Activated naive CD4-positive, alpha-beta T cell treated with anti-CD3 and anti-CD28 coated beads for 36 hours (primary cell): ENCODE measurements around the gene HRCT1. TPM values are rescaled to one million over a fixed set of nuclear protein-coding genes. Genes with fewer than 3 reads are reported as not detected.

Experiments used
- CTCF ChIA-PET: fragments of 350-600 bp; sonication (Branson Sonifier 250); formaldehyde crosslinking; loops from one replicate; lab custom pipeline; 2021; ENCODE audit warnings: antibody characterized with exemption; lab: Charles Lee
- DNase-seq: peaks from one replicate; pipeline ENCODE4 v3.0.0-alpha.2; 2020
- H3K27ac Mint-ChIP-seq: one replicate; pipeline ENCODE4 v1.8.0; 2021; ENCODE audit warnings: mild to moderate bottlenecking, mixed read lengths
- H3K27me3 Mint-ChIP-seq: one replicate; pipeline ENCODE4 v1.8.0; 2021; ENCODE audit warnings: low read depth, mixed read lengths
- H3K36me3 Mint-ChIP-seq: one replicate; pipeline ENCODE4 v1.8.0; 2021; ENCODE audit warnings: low read depth, mixed read lengths
- H3K4me1 Mint-ChIP-seq: one replicate; pipeline ENCODE4 v1.8.0; 2021; ENCODE audit warnings: low read depth, mixed read lengths
- H3K4me3 Mint-ChIP-seq: one replicate; pipeline ENCODE4 v1.8.0; 2021; ENCODE audit warnings: mild to moderate bottlenecking, moderate library complexity, mixed read lengths
- H3K9me3 Mint-ChIP-seq: one replicate; pipeline ENCODE4 v1.8.0; 2021; ENCODE audit warnings: mixed read lengths
- intact Hi-C: fragments of 100-400 bp; cut with micrococcal nuclease; formaldehyde crosslinking; loops from one replicate; pipeline ENCODE4 v1.15.1; 2023
- total RNA-seq, 2 experiments: library from RNA; stranded (reverse); gene quantifications; one replicate each; pipeline ENCODE4 v1.2.3, GENCODE V29; 2021

HRCT1 gene
- total RNA-seq = not detected

- DNase-seq = no peak
- intact Hi-C loops = no loop called here
- H3K9me3 Mint-ChIP-seq = no peaks in the 10 kb centered on the region
- no peak within 1 kb of the TSS for H3K4me3 Mint-ChIP-seq
- no peaks in the 10 kb centered on the region for H3K27me3 Mint-ChIP-seq
- H3K36me3 Mint-ChIP-seq = no peaks in the 10 kb centered on the region
- H3K27ac Mint-ChIP-seq = no peak within 1 kb of the TSS
- CTCF ChIA-PET = interaction anchor here (1.1 to 6.2 kb wide), 4 partner anchors 10 to 117 kb away, joined by 3 to 167 read pairs (median 17); no protein-coding TSS in a partner anchor
- peaks cover 53% of the 10 kb centered on the region for H3K4me1 Mint-ChIP-seq
These were observed at the start of gene HRCT1 for GRCh38 chr9:35905912-35906679. HRCT1 (plus strand) TSS chr9:35906202; CDS start chr9:35906288, 86 bp downstream.

- CTCF ChIA-PET = interaction anchor here (0.9 to 2.5 kb wide), 3 partner anchors 9 to 66 kb away, joined by 4 to 14 read pairs (median 8); no protein-coding TSS in a partner anchor
- DNase-seq = no peak
- H3K27ac Mint-ChIP-seq = no peak overlapping the region
- peaks cover under 1% of the 10 kb centered on the region for H3K27me3 Mint-ChIP-seq
- H3K4me3 Mint-ChIP-seq = no peak overlapping the region
- H3K36me3 Mint-ChIP-seq = no peaks in the 10 kb centered on the region
- intact Hi-C loops = no loop called here
- no peaks in the 10 kb centered on the region for H3K4me1 Mint-ChIP-seq
- no peaks in the 10 kb centered on the region for H3K9me3 Mint-ChIP-seq
These were observed 49.8 kb upstream of the HRCT1 start for GRCh38 chr9:35856206-35856605.

- no peaks in the 10 kb centered on the region for H3K9me3 Mint-ChIP-seq
- peaks cover 2% of the 10 kb centered on the region for H3K27me3 Mint-ChIP-seq
- CTCF ChIA-PET = interaction anchor here (0.5 to 2.5 kb wide), 6 partner anchors 9 to 70 kb away, joined by 3 to 14 read pairs (median 4); no protein-coding TSS in a partner anchor
- H3K36me3 Mint-ChIP-seq = no peaks in the 10 kb centered on the region
- no peak overlapping the region for H3K4me3 Mint-ChIP-seq
- DNase-seq = no peak
- intact Hi-C loops = no loop called here
- H3K4me1 Mint-ChIP-seq = no peaks in the 10 kb centered on the region
- H3K27ac Mint-ChIP-seq = no peak overlapping the region
These were observed 49.1 kb upstream of the HRCT1 start for GRCh38 chr9:35856882-35857281.

- Mint-ChIP-seq H3K27ac (no peak overlapping the region), H3K36me3 (no peaks in the 10 kb centered on the region), H3K9me3 (no peaks in the 10 kb centered on the region), H3K27me3 (peaks cover 9% of the 10 kb centered on the region), H3K4me3 (no peak overlapping the region), H3K4me1 (no peaks in the 10 kb centered on the region)
- no peak for DNase-seq
- intact Hi-C loops = no loop called here
- CTCF ChIA-PET = interaction anchor here (0.9 to 4.6 kb wide), 3 partner anchors 20 to 32 kb away, joined by 4 to 14 read pairs (median 5); no protein-coding TSS in a partner anchor
These were observed 47.5 kb upstream of the HRCT1 start for GRCh38 chr9:35858458-35858857.

GRCh38 chr9:35859310-35859989, 46.6 kb upstream of the HRCT1 start:
- CTCF ChIA-PET = interaction anchor here (4.6 kb wide), 1 partner anchor 33 kb away, joined by 14 read pairs; no protein-coding TSS in a partner anchor
- peaks cover 9% of the 10 kb centered on the region for H3K27me3 Mint-ChIP-seq
- H3K27ac Mint-ChIP-seq = no peak overlapping the region
- H3K4me1 Mint-ChIP-seq = no peaks in the 10 kb centered on the region
- DNase-seq = peak; percentile 35
- H3K4me3 Mint-ChIP-seq = no peak overlapping the region
- no peaks in the 10 kb centered on the region for H3K9me3 Mint-ChIP-seq
- H3K36me3 Mint-ChIP-seq = no peaks in the 10 kb centered on the region
- intact Hi-C loops = no loop called here

GRCh38 chr9:35859990-35860339, 46.0 kb upstream of the HRCT1 start:
- Mint-ChIP-seq H3K36me3 (no peaks in the 10 kb centered on the region), H3K27ac (no peak overlapping the region), H3K27me3 (peaks cover 9% of the 10 kb centered on the region), H3K9me3 (no peaks in the 10 kb centered on the region), H3K4me1 (no peaks in the 10 kb centered on the region), H3K4me3 (no peak overlapping the region)
- intact Hi-C loops = no loop called here
- CTCF ChIA-PET = interaction anchor here (4.6 kb wide), 1 partner anchor 34 kb away, joined by 14 read pairs; no protein-coding TSS in a partner anchor
- DNase-seq = no peak

GRCh38 chr9:35861161-35861897, 44.7 kb upstream of the HRCT1 start:
- CTCF ChIA-PET = interaction anchor here (0.7 to 4.6 kb wide), 3 partner anchors 21 to 71 kb away, joined by 3 to 14 read pairs (median 4); no protein-coding TSS in a partner anchor
- H3K4me3 Mint-ChIP-seq = no peak overlapping the region
- no peak for DNase-seq
- H3K9me3 Mint-ChIP-seq = no peaks in the 10 kb centered on the region
- H3K27ac Mint-ChIP-seq = no peak overlapping the region
- intact Hi-C loops = no loop called here
- H3K27me3 Mint-ChIP-seq = peaks cover 9% of the 10 kb centered on the region
- no peaks in the 10 kb centered on the region for H3K36me3 Mint-ChIP-seq
- no peaks in the 10 kb centered on the region for H3K4me1 Mint-ChIP-seq

GRCh38 chr9:35862328-35862727, 43.7 kb upstream of the HRCT1 start:
- no peaks in the 10 kb centered on the region for H3K4me1 Mint-ChIP-seq
- H3K27ac Mint-ChIP-seq = no peak overlapping the region
- intact Hi-C loops = no loop called here
- H3K4me3 Mint-ChIP-seq = no peak overlapping the region
- H3K36me3 Mint-ChIP-seq = no peaks in the 10 kb centered on the region
- no peak for DNase-seq
- H3K27me3 Mint-ChIP-seq = peaks cover 9% of the 10 kb centered on the region
- CTCF ChIA-PET = interaction anchor here (0.7 to 4.6 kb wide), 3 partner anchors 20 to 36 kb away, joined by 3 to 14 read pairs (median 4); no protein-coding TSS in a partner anchor
- H3K9me3 Mint-ChIP-seq = no peaks in the 10 kb centered on the region

GRCh38 chr9:35863583-35863982, 42.4 kb upstream of the HRCT1 start:
- Mint-ChIP-seq H3K4me1 (no peaks in the 10 kb centered on the region), H3K27me3 (peaks cover 9% of the 10 kb centered on the region), H3K4me3 (no peak overlapping the region), H3K9me3 (no peaks in the 10 kb centered on the region), H3K36me3 (no peaks in the 10 kb centered on the region), H3K27ac (no peak overlapping the region)
- no peak for DNase-seq
- intact Hi-C loops = no loop called here
- CTCF ChIA-PET = interaction anchor here (1.6 kb wide), 1 partner anchor 145 kb away, joined by 3 read pairs; no protein-coding TSS in a partner anchor

- Mint-ChIP-seq H3K27me3 (peaks cover 9% of the 10 kb centered on the region), H3K27ac (no peak overlapping the region), H3K36me3 (no peaks in the 10 kb centered on the region), H3K4me3 (no peak overlapping the region), H3K4me1 (no peaks in the 10 kb centered on the region), H3K9me3 (no peaks in the 10 kb centered on the region)
- CTCF ChIA-PET = interaction anchor here (0.6 to 1.2 kb wide), 4 partner anchors 17 to 310 kb away, joined by 3 read pairs; no protein-coding TSS in a partner anchor
- DNase-seq = no peak
- intact Hi-C loops = no loop called here
These were observed 41.2 kb upstream of the HRCT1 start for GRCh38 chr9:35864695-35865255.

- Mint-ChIP-seq H3K27ac (no peak overlapping the region), H3K27me3 (peaks cover 5% of the 10 kb centered on the region), H3K4me3 (no peak overlapping the region), H3K36me3 (no peaks in the 10 kb centered on the region), H3K4me1 (no peaks in the 10 kb centered on the region), H3K9me3 (no peaks in the 10 kb centered on the region)
- intact Hi-C loops = no loop called here
- CTCF ChIA-PET = interaction anchor here (1.5 kb wide), 1 partner anchor 156 kb away, joined by 4 read pairs; no protein-coding TSS in a partner anchor
- no peak for DNase-seq
These were observed 38.5 kb upstream of the HRCT1 start for GRCh38 chr9:35867538-35867937.
